ENCODE results near the gene SCOC. TPM values are rescaled to one million over a fixed set of nuclear protein-coding genes. Genes with fewer than 3 reads are reported as not detected.

Gene SCOC
- 10 to 100 TPM; 22.7 to 34.4 (median 26.8) TPM for total RNA-seq

DNA sequence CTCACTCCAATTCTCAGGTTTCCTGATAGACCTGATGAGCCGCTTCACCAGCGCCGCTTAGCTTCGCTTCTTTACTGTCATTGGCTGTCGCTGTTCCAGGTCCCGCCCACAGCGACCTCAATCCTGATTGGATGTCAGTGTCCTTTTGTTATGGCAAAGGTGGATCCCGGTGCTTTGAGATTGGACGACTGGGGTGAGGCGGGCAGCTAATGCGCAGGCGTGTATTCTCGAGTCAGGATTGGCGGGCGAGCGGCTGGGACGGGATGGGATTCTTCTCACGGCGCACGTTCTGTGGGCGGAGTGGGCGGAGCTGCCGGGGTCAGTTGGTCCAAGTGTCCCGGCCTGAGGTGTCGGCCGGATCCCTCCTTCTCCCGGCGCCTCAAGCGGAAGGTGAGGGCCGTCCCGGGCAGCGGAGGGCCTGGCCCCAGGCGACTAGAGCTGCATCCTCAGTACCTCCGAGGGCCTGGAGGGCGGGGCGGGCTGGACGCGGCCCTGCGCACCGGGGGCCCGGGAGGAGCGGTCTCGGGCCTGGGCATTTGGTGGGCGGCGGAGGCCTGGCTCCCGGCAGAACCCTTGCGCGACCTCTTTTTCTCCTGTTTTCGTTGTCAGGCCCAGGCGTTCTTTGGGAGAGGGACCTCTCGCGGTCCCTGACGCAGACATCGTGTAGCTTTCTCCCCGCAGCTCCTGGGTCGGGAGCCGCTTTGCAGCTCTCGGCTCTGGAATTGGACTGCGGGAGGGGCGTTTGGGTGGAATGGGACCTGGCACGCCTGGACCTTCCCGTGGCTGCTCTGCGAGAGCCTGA is at the start of gene SCOC:
Gene SCOC, plus strand, starts transcription at position 319 of the 802 bp plus-strand sequence. CDS start 5,525 bp downstream, outside the sequence.
- peak within 1 kb of the TSS; percentile 95 for H3K4me3 ChIP-seq (ENCODE audit: low read depth, poor library complexity, severe bottlenecking)
- intact Hi-C loops (cut with DNase I; ENCODE audit: low total_unique reads): no loop called here
- TF ChIP-seq POLR2A (IDR thresholded peaks at IDR 0.05) (no peak), CTCF (IDR thresholded peaks at IDR 0.05) (no peak)
- DNase-seq (ENCODE audit: low spot score in 2 of 2): peak; percentile 100
- WGBS, 2 donors: 0% methylated on average over 49 to 54 of the region's 63 CpGs

- no peak overlapping the region for H3K4me3 ChIP-seq (ENCODE audit: low read depth, poor library complexity, severe bottlenecking)
- intact Hi-C loops (cut with DNase I; ENCODE audit: low total_unique reads): no loop called here
- TF ChIP-seq POLR2A (IDR thresholded peaks at IDR 0.05) (no peak), CTCF (IDR thresholded peaks at IDR 0.05) (no peak)
- DNase-seq (ENCODE audit: low spot score in 2 of 2): no peak
- 30 to 43% methylated on average over 2 of the region's 2 CpGs for WGBS, 2 donors
These were observed 47.0 kb upstream of the SCOC start for GRCh38 chr4:140326395-140326993.

- 91 to 92% methylated on average over 1 of the region's 1 CpG for WGBS, 2 donors
These were observed 43.0 kb upstream of the SCOC start for GRCh38 chr4:140330311-140330900.

DNA sequence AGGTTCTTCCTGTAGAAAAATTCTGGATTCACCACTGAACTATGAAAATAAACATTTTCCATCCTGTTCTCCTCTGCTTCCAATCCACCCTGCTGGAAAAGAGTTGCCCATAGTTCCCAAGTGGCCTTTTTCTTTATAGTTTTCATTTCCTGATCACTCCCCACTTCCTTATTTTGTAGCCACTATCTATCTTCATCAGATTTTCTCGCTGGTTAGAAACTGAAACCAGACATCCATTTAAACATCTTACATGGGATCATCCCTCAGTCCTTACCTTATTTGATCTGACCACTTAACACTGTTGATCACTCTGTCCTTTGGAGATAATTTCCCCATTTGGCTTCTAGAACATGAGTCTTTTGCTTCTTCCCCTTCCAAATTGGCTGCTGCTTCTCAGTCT is 42.2 kb upstream of the SCOC start:
- no peak for DNase-seq (ENCODE audit: low spot score in 2 of 2)
- TF ChIP-seq CTCF (IDR thresholded peaks at IDR 0.05) (no peak), POLR2A (IDR thresholded peaks at IDR 0.05) (no peak)
- no peak overlapping the region for H3K4me3 ChIP-seq (ENCODE audit: low read depth, poor library complexity, severe bottlenecking)
- 65 to 74% methylated on average over 1 of the region's 1 CpG for WGBS, 2 donors
- intact Hi-C loops (cut with DNase I; ENCODE audit: low total_unique reads): no loop called here

More at GRCh38 chr4:140330311-140330900, 43.0 kb upstream of the SCOC start:
- no peak overlapping the region for H3K4me3 ChIP-seq (ENCODE audit: low read depth, poor library complexity, severe bottlenecking)
- no peak for TF ChIP-seq CTCF (IDR thresholded peaks at IDR 0.05)
- no peak for TF ChIP-seq POLR2A (IDR thresholded peaks at IDR 0.05)
- intact Hi-C loops (cut with DNase I; ENCODE audit: low total_unique reads): no loop called here
- no peak for DNase-seq (ENCODE audit: low spot score in 2 of 2)

DNA sequence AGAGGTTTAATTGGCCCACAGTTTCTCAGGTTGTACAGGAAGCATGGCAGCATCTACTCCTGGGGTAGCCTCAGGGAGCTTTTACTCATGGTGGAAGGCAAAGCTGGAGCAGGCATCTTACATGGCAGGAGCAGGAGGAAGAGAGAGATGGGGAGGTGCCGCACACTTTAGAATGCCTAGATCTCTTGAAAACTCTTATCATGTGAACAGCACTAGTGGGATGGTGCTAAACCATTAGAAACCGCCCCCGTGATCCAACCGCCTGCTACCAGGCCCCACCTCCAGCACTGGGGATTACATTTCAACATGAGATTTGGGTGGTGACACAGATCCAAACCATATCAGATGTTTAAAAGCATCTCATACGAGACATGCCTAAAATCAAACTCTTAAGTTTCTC is 41.6 kb upstream of the SCOC start:
- DNase-seq (ENCODE audit: low spot score in 2 of 2): no peak
- no peak for TF ChIP-seq CTCF (IDR thresholded peaks at IDR 0.05)
- no peak for TF ChIP-seq POLR2A (IDR thresholded peaks at IDR 0.05)
- intact Hi-C loops (cut with DNase I; ENCODE audit: low total_unique reads): no loop called here
- WGBS, 2 donors: 90 to 92% methylated on average over 5 of the region's 5 CpGs
- no peak overlapping the region for H3K4me3 ChIP-seq (ENCODE audit: low read depth, poor library complexity, severe bottlenecking)

All from lower leg skin (tissue), 4 donors.